Activated CD4-positive, alpha-beta T cell treated with anti-CD3 and anti-CD28 coated beads for 1 hour (primary cell): ENCODE results near the gene NR1H4.
"Not testable (repeated sequence)": the region's sequence is repeated elsewhere in the genome, so short reads cannot be mapped to it uniquely, and the experiment has no call there.

ENCODE experiments used
- DNase-seq: peaks from one replicate; pipeline ENCODE4 v3.0.0-alpha.2; 2020

NR1H4 gene

GRCh38 chr12:100473716-100474150 lies at the start of gene NR1H4:
Gene NR1H4 (plus strand): TSS chr12:100473866. CDS start chr12:100493324, 19,458 bp downstream.
- no peak for DNase-seq

DNA sequence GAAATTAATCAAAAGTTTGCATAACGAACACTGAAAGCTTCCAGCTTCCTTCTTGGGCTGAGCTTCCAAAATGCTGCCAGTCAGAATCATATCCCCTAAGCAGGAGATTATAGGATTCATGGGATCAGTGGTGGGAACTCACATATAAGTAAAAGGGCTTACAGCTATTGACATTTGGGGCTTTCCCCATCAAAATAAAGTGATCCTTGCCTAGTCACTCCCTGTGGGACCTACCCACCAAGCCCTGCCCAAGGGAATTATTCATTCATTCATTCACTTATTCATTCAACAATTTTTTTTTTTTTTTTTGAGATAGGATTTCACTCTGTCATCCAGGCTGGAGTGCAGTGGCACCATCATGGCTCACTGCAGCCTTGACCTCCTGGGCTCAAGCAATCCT lies 47.5 kb upstream of the NR1H4 start:
- no peak for DNase-seq

DNA sequence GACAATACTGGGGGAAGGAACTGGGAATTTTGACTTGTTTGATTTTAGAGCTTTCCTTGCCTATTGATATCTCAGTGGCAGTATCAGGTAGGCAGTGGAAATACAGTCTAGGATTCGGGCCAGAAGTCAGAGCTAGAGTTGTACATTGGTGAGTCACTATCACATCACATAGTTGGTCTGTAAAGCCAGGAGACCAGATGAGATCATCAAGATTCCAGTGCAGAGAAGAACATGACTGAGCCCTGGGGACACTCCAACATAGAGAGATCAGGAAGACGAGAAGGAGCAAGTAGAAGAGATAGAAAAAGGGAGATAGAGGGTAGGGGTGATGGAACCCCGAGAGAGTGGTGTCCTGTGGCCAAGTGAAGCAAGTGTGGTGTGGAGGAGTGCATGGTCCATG lies 46.6 kb upstream of the NR1H4 start:
- no peak for DNase-seq

DNA sequence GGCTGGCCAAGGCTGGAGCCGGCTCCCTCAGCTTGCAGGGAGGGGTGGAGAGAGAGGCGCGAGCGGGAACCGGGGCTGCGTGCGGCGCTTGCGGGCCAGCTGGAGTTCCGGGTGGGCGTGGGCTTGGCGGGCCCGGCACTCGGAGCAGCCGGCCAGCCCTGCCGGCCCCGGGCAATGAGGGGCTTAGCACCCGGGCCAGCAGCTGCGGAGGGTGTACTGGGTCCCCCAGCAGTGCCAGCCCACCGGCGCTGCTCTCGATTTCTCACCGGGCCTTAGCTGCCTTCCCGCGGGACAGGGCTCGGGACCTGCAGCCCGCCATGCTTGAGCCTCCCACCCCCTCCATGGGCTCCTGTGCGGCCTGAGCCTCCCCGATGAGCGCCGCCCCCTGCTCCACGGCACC lies 43.4 kb upstream of the NR1H4 start:
- DNase-seq: not testable (repeated sequence)

DNA sequence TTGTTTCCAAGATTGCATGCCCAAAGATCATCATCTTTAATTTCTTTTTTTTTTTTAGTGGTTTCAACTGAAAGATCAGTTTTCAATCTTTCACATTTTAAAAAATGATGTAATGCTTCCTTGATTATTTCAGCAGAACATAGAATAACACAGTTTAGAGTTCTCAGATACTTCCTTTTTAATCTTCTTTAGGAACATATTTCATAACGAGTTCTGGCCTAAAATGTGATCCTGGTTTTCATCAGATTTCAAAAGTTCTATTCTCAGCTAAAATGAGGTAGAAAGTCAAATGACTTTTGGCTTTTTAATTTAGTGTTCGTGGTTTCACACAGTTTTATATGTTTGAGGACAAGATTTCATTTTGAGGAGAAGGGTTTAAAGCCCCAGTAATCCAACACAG lies 40.0 kb upstream of the NR1H4 start:
- DNase-seq: no peak

GRCh38 chr12:100434177-100434576 lies 39.5 kb upstream of the NR1H4 start:
- DNase-seq: no peak

- no peak for DNase-seq
Observed at GRCh38 chr12:100435957-100436356, 37.7 kb upstream of the NR1H4 start.

DNA sequence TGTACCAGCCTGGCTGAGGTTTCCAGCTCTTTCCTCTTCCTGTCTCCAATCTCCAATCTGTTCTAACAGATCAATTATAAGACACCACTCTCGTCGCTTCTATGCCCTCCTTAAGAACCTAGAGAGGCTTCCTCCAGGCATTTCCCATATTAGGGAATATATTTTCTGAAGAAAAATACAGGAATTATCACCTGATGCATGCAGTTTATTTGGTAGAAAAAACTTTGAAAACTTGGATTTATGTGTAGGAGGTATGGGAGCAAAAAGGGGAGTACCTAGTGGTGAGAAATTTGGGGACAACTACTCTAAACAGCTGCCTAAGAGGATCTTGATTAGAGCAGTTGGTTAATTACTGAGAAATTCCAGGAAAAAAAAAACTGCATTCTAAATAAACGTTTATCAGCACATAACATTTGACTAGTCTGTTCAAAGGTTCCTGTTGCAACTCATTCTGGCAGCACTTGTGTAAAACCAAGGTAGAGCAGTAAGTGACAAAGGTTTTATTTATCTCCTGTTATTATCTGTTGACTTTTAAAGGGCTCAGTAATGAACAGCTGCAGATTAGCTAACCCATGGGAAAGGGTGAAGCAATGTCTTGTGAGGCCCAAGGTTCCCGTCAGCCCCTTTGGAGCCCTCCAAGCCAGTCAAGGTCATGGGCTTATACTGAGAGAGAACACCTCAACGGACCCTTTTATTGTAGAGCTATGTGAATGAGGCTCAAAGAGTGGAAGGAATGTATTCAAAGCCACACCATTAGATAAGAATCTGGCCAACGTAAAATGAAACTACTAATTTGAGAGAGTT lies 36.4 kb upstream of the NR1H4 start:
- DNase-seq: no peak

DNA sequence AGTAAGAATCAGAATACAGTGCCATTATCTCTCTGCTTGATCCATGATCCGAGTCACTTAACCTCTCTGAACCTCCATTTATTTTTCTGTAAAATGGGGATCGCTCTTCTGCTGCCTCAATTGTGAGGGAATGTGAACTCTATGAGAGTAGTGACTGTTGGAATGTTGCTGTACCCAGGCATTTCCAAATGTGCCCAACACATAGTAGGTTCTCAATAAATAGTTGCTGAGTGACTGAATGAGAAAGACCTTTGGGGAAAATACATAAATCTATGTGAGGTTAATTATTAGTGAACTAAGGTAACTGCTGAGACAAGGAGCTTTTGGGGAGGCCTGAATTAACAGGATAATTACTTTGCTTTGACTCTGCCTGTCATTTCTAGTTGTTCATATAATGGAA lies 33.9 kb upstream of the NR1H4 start:
- no peak for DNase-seq

DNA sequence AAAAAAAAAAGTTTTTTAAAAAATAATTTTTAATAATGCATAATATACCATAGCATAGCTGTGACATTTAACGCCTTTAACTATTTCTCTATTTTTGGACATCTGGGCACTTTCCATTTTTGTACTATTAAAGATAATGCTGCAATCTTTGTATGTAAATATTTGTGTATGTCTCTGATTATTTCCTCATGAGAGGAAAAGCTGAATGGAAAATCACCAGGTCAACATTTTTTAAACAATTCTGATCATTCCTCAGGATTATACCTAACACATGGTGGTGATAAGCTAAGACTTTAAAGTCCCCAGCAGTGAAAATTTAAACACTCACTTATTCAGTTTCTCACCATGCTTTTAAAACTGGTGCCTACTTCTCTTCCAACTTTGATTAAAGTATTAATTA lies 31.3 kb upstream of the NR1H4 start:
- DNase-seq: no peak

- no peak for DNase-seq
Observed at GRCh38 chr12:100443434-100443833, 30.2 kb upstream of the NR1H4 start.

DNA sequence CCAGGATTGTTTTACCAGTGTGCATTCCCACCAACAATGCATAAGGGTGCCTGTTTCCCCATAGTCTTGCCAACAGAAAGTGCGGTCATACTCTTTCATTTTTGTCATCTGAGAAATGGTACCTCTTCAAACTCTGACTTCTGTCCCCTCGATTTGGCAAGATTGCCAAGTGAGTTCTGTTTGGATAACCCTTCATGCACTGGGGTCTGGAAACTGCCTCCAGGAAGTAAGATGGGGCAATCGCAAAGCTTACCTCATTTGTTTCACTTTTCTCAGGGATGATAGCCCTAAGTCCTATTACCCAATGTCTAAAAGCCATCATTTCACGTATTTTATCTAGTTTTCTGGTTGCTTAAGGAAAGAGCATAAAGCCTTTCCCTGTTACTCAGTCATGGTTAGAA lies 28.6 kb upstream of the NR1H4 start:
- DNase-seq: no peak

DNA sequence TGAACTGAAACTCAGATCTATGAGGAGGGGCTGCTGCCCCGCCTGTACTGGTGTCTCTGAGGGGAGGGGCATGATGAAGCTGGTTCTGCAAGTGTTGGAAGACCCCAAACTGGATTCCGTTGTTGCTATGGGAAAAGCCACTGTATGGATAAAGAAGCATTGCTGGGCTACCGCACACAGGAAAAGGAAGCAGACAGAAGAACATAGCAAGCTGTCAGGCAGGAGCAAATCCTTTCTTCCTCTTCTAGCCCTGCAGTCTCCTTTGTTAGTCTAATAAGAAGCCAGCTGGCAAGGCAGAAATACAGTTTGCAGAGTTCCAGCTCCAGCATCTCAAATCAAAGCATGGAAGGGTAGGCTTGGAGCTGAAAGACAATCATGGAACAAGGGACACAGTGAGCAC lies 26.3 kb upstream of the NR1H4 start:
- DNase-seq: no peak

DNA sequence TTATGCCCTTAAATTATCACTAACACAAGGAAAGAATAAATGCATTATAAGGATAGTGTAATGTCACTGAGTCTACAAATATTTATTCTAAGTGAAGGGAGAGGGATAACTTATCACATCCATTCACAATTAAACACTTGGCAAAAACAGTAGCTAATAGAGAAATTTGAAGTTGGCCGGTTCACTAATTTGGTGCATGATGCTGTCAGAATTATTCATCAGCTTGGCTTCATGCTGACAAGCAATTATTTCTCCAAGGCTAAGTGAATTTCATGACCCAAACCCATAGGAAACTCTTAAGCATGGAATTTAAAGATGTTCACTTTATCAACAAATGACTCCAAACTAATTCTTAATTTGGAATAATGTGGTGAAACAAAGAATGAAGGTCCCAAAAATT lies 25.0 kb upstream of the NR1H4 start:
- DNase-seq: no peak

DNA sequence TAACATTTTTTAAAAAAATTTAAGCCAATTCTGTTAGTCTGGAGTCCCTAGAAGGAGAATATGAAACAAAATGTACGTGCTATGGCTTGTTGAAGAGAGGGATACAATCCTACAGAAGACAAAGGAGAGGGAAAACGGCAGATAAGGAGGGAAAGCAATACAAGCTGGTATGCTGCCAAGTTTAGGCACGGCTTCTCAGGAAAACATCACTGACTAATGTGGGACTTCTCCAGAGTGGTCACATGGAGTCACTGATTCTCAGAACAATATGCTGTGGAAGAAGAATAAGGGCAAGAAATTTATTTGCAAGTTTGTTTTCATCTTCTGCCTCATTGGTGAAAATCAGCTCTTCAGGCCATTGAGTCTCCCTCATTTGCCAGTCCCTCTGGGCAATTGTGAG lies 22.9 kb upstream of the NR1H4 start:
- no peak for DNase-seq

GRCh38 chr12:100453951-100454350 lies 19.7 kb upstream of the NR1H4 start:
- no peak for DNase-seq

DNA sequence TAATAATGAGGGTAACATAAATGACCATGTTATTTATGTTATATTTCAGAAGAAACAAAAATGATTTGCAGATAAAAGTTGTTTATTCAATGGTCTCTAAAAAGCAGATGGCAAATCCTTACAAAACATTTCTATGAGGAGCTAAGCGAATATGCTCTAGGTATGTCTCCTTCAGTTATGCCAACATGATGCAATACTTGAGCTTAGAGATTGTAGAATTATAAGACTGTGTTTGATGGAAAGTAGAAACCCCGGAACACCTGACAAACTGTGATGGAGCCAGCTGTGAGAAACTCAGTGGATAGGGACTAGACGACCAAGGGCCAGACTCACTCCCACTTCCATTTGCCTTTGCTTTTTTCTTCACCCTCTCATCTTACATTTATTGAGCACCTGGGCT lies 17.8 kb upstream of the NR1H4 start:
- DNase-seq: no peak

DNA sequence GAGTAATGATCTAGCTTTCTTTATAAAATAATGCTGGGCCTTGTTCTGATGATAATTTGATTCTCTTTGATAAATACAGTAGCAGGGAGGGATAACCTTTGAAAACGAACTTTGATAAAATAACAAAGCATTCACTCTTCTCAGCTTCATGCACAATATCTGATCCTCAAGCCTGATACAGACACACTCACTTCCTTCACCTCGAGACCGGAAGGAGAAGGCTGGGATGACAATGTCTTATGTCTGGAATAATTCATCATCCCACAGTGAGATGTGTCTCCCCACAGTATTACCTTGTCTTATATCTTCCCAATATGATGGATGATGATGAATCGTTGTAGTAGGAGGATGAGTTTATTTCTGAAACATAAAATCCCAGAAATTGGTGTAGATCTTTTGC lies 15.5 kb upstream of the NR1H4 start:
- DNase-seq: no peak

GRCh38 chr12:100460702-100461101 lies 13.0 kb upstream of the NR1H4 start:
- DNase-seq: no peak

- DNase-seq: no peak
Observed at GRCh38 chr12:100461330-100461973, 12.2 kb upstream of the NR1H4 start.

DNA sequence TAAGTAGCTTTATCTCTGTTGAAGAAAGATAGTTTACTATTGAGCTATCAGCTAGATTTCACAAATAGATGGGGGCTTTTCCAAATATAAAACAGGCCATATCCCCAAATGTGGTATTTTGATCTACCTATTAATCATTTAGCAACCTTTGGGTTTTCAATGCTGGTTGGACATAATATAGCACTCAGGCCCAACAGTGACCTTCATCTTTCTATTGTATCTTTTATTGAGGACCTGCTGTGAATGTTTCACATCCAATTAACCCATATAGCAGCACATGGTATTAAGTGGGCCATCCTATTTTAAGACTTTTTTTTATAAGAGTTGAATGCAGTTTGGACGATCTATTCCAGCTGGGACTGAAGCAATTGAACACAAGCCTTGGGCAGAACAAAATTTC lies 10.0 kb upstream of the NR1H4 start:
- DNase-seq: no peak

GRCh38 chr12:100464529-100464928 lies 9.1 kb upstream of the NR1H4 start:
- DNase-seq: no peak

- no peak for DNase-seq
Observed at GRCh38 chr12:100468126-100468525, 5.5 kb upstream of the NR1H4 start.

DNA sequence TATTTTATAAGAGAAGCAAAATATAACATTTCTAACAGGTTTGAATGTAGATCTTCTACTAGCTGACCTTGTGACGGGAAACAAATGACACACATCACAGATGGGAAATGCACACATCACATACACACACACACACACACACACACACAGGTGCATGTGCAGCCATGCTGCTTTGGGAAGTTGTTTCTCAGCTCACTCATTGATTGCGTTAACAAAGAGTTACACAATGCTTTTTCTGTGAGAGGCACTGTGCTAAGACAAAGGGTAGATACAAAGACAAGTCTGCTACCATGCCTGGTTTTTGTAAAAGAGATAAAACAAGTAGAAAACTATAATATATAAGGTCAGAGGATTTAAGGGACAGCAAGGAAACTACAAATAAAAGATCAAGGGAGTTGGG lies 1.3 kb upstream of the NR1H4 start:
- DNase-seq: no peak
